Measurements from ENCODE around the gene DNM3. TPM values are rescaled to one million over a fixed set of nuclear protein-coding genes. Genes with fewer than 3 reads are reported as not detected.

The DNM3 gene
- total and polyA plus RNA-seq, 2 experiments from 2014 or later: 5.2 to 12.2 TPM

- H3K9me3 Mint-ChIP-seq: peaks cover 6% of the 10 kb centered on the region; the same call in 2 of the 3 replicates
- Histone ChIP-seq H3K27ac (ENCODE audit: low read depth) (no peak overlapping the region), H2AFZ (no peak overlapping the region), H3K27me3 (ENCODE audit: insufficient read depth) (no peaks in the 10 kb centered on the region), H4K20me1 (replicated peaks; ENCODE audit: insufficient read depth) (no peaks in the 10 kb centered on the region), H3K79me2 (replicated peaks; ENCODE audit: insufficient read depth) (no peaks in the 10 kb centered on the region), H3K4me1 (ENCODE audit: insufficient read depth) (peaks cover 13% of the 10 kb centered on the region; the same call in 1 of the 2 replicates), H3F3A (replicated peaks; ENCODE audit: low read depth) (no peaks in the 10 kb centered on the region), H3K4me3 (no peak overlapping the region), H3K36me3 (ENCODE audit: insufficient read depth) (no peaks in the 10 kb centered on the region), H3K4me2 (no peak overlapping the region), H3K9me2 (ENCODE audit: insufficient read depth) (peaks cover 27% of the 10 kb centered on the region)
- H3K27ac Mint-ChIP-seq: no peak overlapping the region
- no peak overlapping the region for H3K4me3 Mint-ChIP-seq
- no peak for ATAC-seq
- no peak for DNase-seq (ENCODE audit: low spot score)
- TF ChIP-seq ZNF114 (CRISPR knock-in tag; IDR thresholded peaks at IDR 0.05): no peak
- peaks cover 10% of the 10 kb centered on the region; the same call in 2 of the 3 replicates for H3K36me3 Mint-ChIP-seq (ENCODE audit: low read depth)
- peaks cover 39% of the 10 kb centered on the region for H3K4me1 Mint-ChIP-seq
- no peaks in the 10 kb centered on the region for H3K27me3 Mint-ChIP-seq (ENCODE audit: insufficient read depth, low read depth, poor library complexity)
Observed at GRCh38 chr1:172095846-172096245, 254.5 kb downstream of the DNM3 start.

GRCh38 chr1:172105230-172105629 lies 263.9 kb downstream of the DNM3 start:
- Mint-ChIP-seq H3K4me1 (no peaks in the 10 kb centered on the region), H3K4me3 (no peak overlapping the region), H3K36me3 (ENCODE audit: low read depth) (no peaks in the 10 kb centered on the region), H3K9me3 (no peaks in the 10 kb centered on the region; the same call in 1 of the 3 replicates), H3K27me3 (ENCODE audit: insufficient read depth, low read depth, poor library complexity) (peaks cover 2% of the 10 kb centered on the region), H3K27ac (no peak overlapping the region)
- TF ChIP-seq EZH2phosphoT487 (IDR thresholded peaks at IDR 0.05; ENCODE audit: unreplicated experiment): no peak
- no peak for TF ChIP-seq NANOG (IDR thresholded peaks at IDR 0.05; ENCODE audit: borderline replicate concordance)
- no peak for TF ChIP-seq CTCF (conservative IDR thresholded peaks at IDR 0.05; ENCODE audit: low read depth in 2 of 2)
- TF ChIP-seq JUNB (IDR thresholded peaks at IDR 0.05; ENCODE audit: unreplicated experiment): no peak
- no peak for TF ChIP-seq POLR2AphosphoS5 (IDR thresholded peaks at IDR 0.05; ENCODE audit: low read depth)
- no peak for TF ChIP-seq ZNF462 (CRISPR knock-in tag; IDR thresholded peaks at IDR 0.05)
- no peak for TF ChIP-seq EZH2 (IDR thresholded peaks at IDR 0.05; ENCODE audit: low read depth, unreplicated experiment)
- TF ChIP-seq ZNF114 (CRISPR knock-in tag; IDR thresholded peaks at IDR 0.05): no peak
- TF ChIP-seq REST (IDR thresholded peaks at IDR 0.05; ENCODE audit: unreplicated experiment): no peak
- no peak for TF ChIP-seq CREB1 (CRISPR knock-in tag; IDR thresholded peaks at IDR 0.05; ENCODE audit: low read depth)
- TF ChIP-seq ZNF331 (CRISPR knock-in tag; IDR thresholded peaks at IDR 0.05; ENCODE audit: low read depth): no peak
- H3K27ac ChIP-seq (ENCODE audit: low read depth): no peak overlapping the region
- no peak overlapping the region for H3K4me2 ChIP-seq
- H3K27me3 ChIP-seq (ENCODE audit: insufficient read depth): no peaks in the 10 kb centered on the region
- H2AFZ ChIP-seq: no peak overlapping the region
- no peaks in the 10 kb centered on the region for H4K20me1 ChIP-seq (replicated peaks; ENCODE audit: insufficient read depth)
- H3K36me3 ChIP-seq (ENCODE audit: insufficient read depth): no peaks in the 10 kb centered on the region
- no peaks in the 10 kb centered on the region for H3K9me2 ChIP-seq (ENCODE audit: insufficient read depth)
- H3F3A ChIP-seq (replicated peaks; ENCODE audit: low read depth): no peaks in the 10 kb centered on the region
- H3K79me2 ChIP-seq (replicated peaks; ENCODE audit: insufficient read depth): no peaks in the 10 kb centered on the region
- no peaks in the 10 kb centered on the region for H3K4me1 ChIP-seq (ENCODE audit: insufficient read depth)
- H3K4me3 ChIP-seq: no peak overlapping the region
- DNase-seq (ENCODE audit: low spot score) (no peak), ATAC-seq (no peak)
